Measurements from ENCODE around the gene PSTPIP2. TPM values are rescaled to one million over a fixed set of nuclear protein-coding genes. Genes with fewer than 3 reads are reported as not detected.

The PSTPIP2 gene
- total and polyA plus RNA-seq, 2 experiments from 2014 or later = 3.8 to 6.4 TPM

DNA sequence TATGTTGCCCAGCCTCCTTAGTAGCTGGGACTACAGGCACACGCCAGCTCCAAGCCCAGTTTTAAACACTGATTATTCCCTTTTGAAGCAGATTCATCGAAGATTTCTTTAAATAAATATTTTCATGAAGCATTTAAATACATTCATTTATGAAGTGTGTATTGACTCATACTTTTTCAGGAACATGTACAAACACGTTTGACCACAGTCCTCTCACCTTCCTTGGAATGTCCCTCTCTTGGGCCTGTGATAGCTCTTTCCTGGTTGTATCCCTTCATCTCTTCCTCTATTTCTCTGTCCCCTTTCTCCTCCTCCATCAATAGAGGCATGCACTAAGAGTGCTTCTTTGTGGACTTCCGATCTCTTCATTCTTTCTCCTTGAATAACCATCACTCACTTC, 2.5 kb downstream of the PSTPIP2 start:
- H4K20me1 ChIP-seq (ENCODE audit: insufficient read depth) = no peaks in the 10 kb centered on the region
- H3K79me2 ChIP-seq (ENCODE audit: insufficient read depth) = peaks cover 10% of the 10 kb centered on the region; the same call in 1 of the 2 replicates
- no peak overlapping the region for H3K9ac ChIP-seq
- WGBS, 2 experiments (ENCODE audit: low coverage in 1 of 2, low lambda C conversion rate in 2 of 2, missing lambda C conversion rate in 2 of 2) = 80 to 87% methylated on average over 4 of the region's 4 CpGs
- DNase-seq = peak; percentile 25
- in situ Hi-C loops (cut with MboI) = no loop called here
- no peak overlapping the region for H3K27ac ChIP-seq
- no peak overlapping the region for H2AFZ ChIP-seq
- peaks cover 6% of the 10 kb centered on the region; the same call in 1 of the 2 replicates for H3K4me1 ChIP-seq (ENCODE audit: insufficient read depth)
- no peaks in the 10 kb centered on the region for H3K36me3 ChIP-seq (ENCODE audit: low read depth)
- H3K9me2 ChIP-seq (ENCODE audit: insufficient read depth) = no peaks in the 10 kb centered on the region
- H3K27me3 ChIP-seq (replicated peaks; ENCODE audit: insufficient read depth) = no peaks in the 10 kb centered on the region
- TF ChIP-seq EZH2 (IDR thresholded peaks at IDR 0.05; ENCODE audit: insufficient read depth, poor library complexity, severe bottlenecking) (no peak), EZH2phosphoT487 (IDR thresholded peaks at IDR 0.05; ENCODE audit: insufficient read depth, low read depth) (no peak)
- no peaks in the 10 kb centered on the region for H3K9me3 ChIP-seq (ENCODE audit: low read depth)
- H3F3A ChIP-seq (ENCODE audit: insufficient read depth) = peaks cover 11% of the 10 kb centered on the region; the same call in 1 of the 2 replicates
- H3K4me3 ChIP-seq = no peak overlapping the region
- H3K4me2 ChIP-seq (ENCODE audit: unreplicated experiment) = no peak overlapping the region

GRCh38 chr18:46068763-46069162, 3.3 kb downstream of the PSTPIP2 start:
- no peak for TF ChIP-seq EZH2 (IDR thresholded peaks at IDR 0.05; ENCODE audit: insufficient read depth, poor library complexity, severe bottlenecking)
- H3K4me3 ChIP-seq = no peak overlapping the region
- H3K9me2 ChIP-seq (ENCODE audit: insufficient read depth) = no peaks in the 10 kb centered on the region
- DNase-seq = no peak
- H3F3A ChIP-seq (ENCODE audit: insufficient read depth) = 0 out of 2 replicates have a peak, but pooled peaks cover 6% of the 10 kb centered on the region
- no peaks in the 10 kb centered on the region for H3K36me3 ChIP-seq (ENCODE audit: low read depth)
- no peak overlapping the region for H2AFZ ChIP-seq
- WGBS, 2 experiments (ENCODE audit: low coverage in 1 of 2, low lambda C conversion rate in 2 of 2, missing lambda C conversion rate in 2 of 2) = 35 to 53% methylated on average over 1 of the region's 1 CpG
- H3K27ac ChIP-seq = no peak overlapping the region
- in situ Hi-C loops (cut with MboI) = no loop called here
- H3K79me2 ChIP-seq (ENCODE audit: insufficient read depth) = peaks cover 10% of the 10 kb centered on the region; the same call in 1 of the 2 replicates
- no peaks in the 10 kb centered on the region for H4K20me1 ChIP-seq (ENCODE audit: insufficient read depth)
- no peaks in the 10 kb centered on the region for H3K9me3 ChIP-seq (ENCODE audit: low read depth)
- H3K4me2 ChIP-seq (ENCODE audit: unreplicated experiment) = no peak overlapping the region
- H3K4me1 ChIP-seq (ENCODE audit: insufficient read depth) = peaks cover 8% of the 10 kb centered on the region; the same call in 1 of the 2 replicates
- H3K27me3 ChIP-seq (replicated peaks; ENCODE audit: insufficient read depth) = no peaks in the 10 kb centered on the region
- no peak overlapping the region for H3K9ac ChIP-seq

GRCh38 chr18:46067438-46068007, 4.5 kb downstream of the PSTPIP2 start:
- H3K4me3 ChIP-seq = no peak overlapping the region
- in situ Hi-C loops (cut with MboI) = no loop called here
- H2AFZ ChIP-seq = no peak overlapping the region
- H3K9me3 ChIP-seq (ENCODE audit: low read depth) = no peaks in the 10 kb centered on the region
- no peaks in the 10 kb centered on the region for H3K36me3 ChIP-seq (ENCODE audit: low read depth)
- H3K9ac ChIP-seq = no peak overlapping the region
- no peaks in the 10 kb centered on the region for H3K27me3 ChIP-seq (replicated peaks; ENCODE audit: insufficient read depth)
- H3K4me1 ChIP-seq (ENCODE audit: insufficient read depth) = peaks cover 8% of the 10 kb centered on the region; the same call in 1 of the 2 replicates
- no peak overlapping the region for H3K4me2 ChIP-seq (ENCODE audit: unreplicated experiment)
- no peaks in the 10 kb centered on the region for H4K20me1 ChIP-seq (ENCODE audit: insufficient read depth)
- 98% methylated on average over 5 of the region's 5 CpGs for WGBS, 2 experiments (ENCODE audit: low coverage in 1 of 2, low lambda C conversion rate in 2 of 2, missing lambda C conversion rate in 2 of 2)
- no peak for DNase-seq
- peaks cover 10% of the 10 kb centered on the region; the same call in 1 of the 2 replicates for H3K79me2 ChIP-seq (ENCODE audit: insufficient read depth)
- TF ChIP-seq EZH2phosphoT487 (IDR thresholded peaks at IDR 0.05; ENCODE audit: insufficient read depth, low read depth) = no peak
- TF ChIP-seq EZH2 (IDR thresholded peaks at IDR 0.05; ENCODE audit: insufficient read depth, poor library complexity, severe bottlenecking) = no peak
- H3K9me2 ChIP-seq (ENCODE audit: insufficient read depth) = no peaks in the 10 kb centered on the region
- H3K27ac ChIP-seq = no peak overlapping the region
- 0 out of 2 replicates have a peak, but pooled peaks cover 6% of the 10 kb centered on the region for H3F3A ChIP-seq (ENCODE audit: insufficient read depth)

DNA sequence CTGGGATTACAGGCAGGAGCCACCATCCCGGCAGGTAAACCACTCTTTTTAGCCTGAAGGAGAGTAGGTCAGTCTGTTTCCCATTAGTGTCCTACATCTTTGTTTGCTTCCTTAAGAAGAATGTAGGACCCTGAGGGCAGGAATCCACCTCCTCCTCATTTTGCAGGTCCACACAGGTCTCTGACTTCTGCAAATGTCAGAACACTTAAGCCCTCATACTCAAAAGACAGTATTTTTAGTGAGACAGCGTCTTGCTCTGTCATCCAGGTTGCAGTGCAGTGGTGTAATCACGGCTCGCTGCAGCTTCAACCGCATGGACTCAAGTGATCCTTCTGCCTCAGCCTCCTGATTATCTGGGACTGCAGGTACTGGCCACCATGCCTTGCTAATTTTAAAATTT, 9.3 kb downstream of the PSTPIP2 start:
- Histone ChIP-seq H3K27ac (no peak overlapping the region), H3F3A (ENCODE audit: insufficient read depth) (0 out of 2 replicates have a peak, but pooled peaks cover 6% of the 10 kb centered on the region), H4K20me1 (ENCODE audit: insufficient read depth) (no peaks in the 10 kb centered on the region), H3K79me2 (ENCODE audit: insufficient read depth) (peaks cover 3% of the 10 kb centered on the region; the same call in 1 of the 2 replicates), H2AFZ (no peak overlapping the region), H3K9ac (no peak overlapping the region), H3K4me1 (ENCODE audit: insufficient read depth) (peaks cover 5% of the 10 kb centered on the region; the same call in 1 of the 2 replicates), H3K4me3 (no peak overlapping the region), H3K36me3 (ENCODE audit: low read depth) (no peaks in the 10 kb centered on the region), H3K9me2 (ENCODE audit: insufficient read depth) (no peaks in the 10 kb centered on the region), H3K9me3 (ENCODE audit: low read depth) (no peaks in the 10 kb centered on the region), H3K27me3 (replicated peaks; ENCODE audit: insufficient read depth) (no peaks in the 10 kb centered on the region), H3K4me2 (ENCODE audit: unreplicated experiment) (no peak overlapping the region)
- TF ChIP-seq EZH2 (IDR thresholded peaks at IDR 0.05; ENCODE audit: insufficient read depth, poor library complexity, severe bottlenecking) (no peak), EZH2phosphoT487 (IDR thresholded peaks at IDR 0.05; ENCODE audit: insufficient read depth, low read depth) (no peak)
- 94 to 97% methylated on average over 5 of the region's 5 CpGs for WGBS, 2 experiments (ENCODE audit: low coverage in 1 of 2, low lambda C conversion rate in 2 of 2, missing lambda C conversion rate in 2 of 2)
- DNase-seq = no peak
- in situ Hi-C loops (cut with MboI) = no loop called here
